Right forelimb (tissue), 1 donor: Measurements from ENCODE around the gene DDX10.
"Not testable (repeated sequence)": the region's sequence is repeated elsewhere in the genome, so short reads cannot be mapped to it uniquely, and the experiment has no call there.

Experiments
- DNase-seq: peaks from one replicate; pipeline ENCODE4 v3.0.0-alpha.2; 2018

DDX10 gene

DNA sequence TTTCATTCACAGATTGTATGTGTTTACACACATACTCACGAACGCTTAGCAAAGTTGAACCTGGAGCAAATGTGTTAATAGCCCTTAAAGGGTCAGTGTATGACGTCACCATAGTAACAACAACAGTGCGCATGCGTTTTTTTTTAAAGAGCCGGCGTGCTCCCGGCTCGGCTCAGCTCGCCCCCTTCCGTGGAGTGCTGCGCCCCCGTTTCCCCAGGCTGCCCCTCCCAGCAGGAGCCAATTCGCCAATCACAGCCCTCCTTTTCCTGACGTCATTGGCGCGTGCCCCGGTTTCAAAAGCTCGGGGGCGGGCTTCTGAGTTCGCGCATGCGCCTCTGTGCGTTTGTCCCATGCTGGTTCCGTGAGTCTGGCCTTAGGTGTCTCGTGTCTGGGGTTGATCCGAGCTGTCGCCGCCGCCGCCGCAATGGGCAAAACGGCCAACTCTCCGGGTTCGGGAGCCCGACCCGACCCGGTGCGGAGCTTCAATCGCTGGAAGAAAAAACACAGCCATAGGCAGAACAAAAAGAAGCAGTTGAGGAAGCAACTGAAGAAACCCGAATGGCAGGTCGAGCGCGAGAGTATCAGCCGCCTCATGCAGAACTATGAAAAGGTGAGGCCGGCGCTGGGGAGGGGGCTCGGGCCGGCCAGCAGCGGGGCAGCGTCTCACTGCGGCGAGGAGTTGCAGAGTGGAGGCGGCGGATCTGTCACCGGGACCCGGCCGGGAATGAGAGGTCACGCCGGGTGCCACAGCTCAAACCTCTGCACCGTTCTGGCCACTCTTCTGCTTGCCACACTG, at the start of gene DDX10:
DDX10 (plus strand) TSS at position 340 of the 796 bp plus-strand sequence; CDS start at position 425, 85 bp downstream.
- DNase-seq = peak; percentile 100

DNA sequence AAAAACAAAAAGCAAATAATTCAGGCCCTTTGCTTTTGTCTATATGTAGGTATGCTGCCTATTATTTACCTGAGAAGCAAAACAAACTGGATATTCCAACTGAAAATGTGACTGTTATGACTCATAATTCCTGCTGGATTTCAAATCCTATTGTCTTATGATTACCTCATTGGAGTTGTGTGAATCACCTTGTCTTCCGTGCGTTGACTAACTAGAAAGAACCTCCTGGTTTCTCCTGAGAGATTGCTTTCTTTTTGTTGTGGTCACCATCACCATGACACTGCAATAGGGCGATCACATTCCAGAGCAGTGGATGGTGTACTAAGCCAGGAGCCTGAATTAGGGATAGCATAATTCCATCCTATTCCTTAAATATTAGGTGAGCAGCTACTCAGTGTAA, 48.3 kb upstream of the DDX10 start:
- no peak for DNase-seq

DNA sequence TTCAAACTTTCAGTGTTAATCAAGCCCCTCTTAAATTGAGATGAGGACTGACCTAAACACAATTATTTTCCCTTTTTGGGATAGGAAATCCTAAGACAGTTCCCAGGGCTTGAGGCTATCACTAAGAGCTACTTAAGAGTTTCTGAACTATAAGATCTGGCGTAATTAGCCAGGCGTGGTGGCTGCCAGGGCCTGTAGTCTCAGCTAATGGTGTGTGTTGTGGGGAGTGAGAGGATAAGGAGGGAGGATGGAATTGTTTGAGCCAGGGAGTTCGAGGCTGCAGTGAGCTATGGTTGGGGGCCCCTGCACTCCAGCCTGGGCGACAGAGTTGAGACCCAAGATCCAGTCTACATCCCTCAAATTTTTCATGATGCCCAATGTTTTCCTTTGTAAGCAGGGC, 47.8 kb upstream of the DDX10 start:
- DNase-seq = no peak

DNA sequence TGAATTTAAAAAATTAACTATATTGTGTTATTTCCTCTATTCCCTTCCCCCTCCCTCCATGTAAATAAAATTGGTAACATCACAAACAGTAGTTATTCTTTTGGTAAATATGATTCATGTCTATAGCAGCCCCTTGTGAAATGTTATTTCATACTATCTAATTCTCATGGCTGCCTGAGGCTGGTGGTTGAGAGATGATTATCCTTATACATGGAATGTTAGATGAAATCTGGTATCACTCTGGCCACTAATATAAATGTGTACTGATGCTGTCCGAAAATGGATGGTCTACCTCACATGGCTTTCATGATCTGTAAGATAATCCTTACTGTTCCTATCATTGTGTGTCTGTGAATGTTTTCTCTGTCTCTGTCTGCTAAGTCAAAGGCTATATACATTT, 46.3 kb upstream of the DDX10 start:
- DNase-seq = no peak

DNA sequence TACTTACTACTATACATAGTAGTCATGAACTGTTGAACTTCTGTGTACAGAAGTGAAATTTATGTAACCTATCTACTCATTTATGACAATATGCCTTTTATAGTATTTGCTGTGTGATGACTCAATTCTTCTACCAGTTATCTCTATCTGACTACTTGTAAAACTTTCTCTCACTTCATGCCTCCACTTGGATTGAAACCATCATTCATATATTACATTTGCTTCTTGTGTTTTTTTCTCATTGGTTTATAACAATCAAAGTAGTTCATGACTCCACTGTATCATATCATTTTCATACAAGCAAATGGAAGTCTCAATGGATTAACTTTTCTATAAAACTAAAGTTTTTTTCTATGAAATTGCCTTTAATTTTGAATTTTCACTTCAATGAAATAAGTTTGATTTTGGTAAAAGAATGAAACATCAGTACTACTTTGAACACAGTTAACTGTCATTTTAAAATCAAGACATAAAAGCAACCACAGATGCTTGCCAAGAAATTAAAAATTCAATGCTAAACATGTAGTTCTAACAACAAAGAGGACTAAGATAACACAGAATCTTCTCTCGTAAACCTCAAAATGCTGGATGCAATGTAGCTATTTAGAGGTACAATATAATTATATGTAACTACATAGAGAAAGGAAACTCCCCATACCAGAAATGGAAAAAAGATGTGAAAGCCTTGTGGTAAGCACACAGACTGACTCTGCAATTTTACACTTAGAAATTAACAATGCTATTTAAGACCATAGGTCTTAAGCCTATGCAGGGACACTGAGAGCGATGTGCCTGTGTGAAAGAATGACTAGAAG, 43.7 kb upstream of the DDX10 start:
- no peak for DNase-seq

DNA sequence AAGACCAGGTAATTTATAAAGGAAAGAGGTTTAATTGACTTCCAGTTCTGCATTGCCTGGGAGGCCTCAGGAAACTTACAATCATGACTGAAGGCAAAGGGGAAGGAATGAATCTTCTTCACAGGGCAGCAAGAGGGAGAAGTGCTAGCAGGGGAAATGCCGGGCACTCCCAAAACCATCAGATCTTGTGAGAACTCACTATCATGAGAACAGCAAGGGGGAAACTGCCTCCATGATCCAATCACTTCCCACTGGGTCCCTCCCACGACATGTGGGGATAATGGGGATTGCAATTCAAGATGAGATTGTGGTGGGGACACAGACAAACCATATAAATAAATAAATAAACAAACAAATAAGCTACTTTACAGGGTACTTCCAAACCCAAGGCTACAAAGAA, 42.5 kb upstream of the DDX10 start:
- no peak for DNase-seq

DNA sequence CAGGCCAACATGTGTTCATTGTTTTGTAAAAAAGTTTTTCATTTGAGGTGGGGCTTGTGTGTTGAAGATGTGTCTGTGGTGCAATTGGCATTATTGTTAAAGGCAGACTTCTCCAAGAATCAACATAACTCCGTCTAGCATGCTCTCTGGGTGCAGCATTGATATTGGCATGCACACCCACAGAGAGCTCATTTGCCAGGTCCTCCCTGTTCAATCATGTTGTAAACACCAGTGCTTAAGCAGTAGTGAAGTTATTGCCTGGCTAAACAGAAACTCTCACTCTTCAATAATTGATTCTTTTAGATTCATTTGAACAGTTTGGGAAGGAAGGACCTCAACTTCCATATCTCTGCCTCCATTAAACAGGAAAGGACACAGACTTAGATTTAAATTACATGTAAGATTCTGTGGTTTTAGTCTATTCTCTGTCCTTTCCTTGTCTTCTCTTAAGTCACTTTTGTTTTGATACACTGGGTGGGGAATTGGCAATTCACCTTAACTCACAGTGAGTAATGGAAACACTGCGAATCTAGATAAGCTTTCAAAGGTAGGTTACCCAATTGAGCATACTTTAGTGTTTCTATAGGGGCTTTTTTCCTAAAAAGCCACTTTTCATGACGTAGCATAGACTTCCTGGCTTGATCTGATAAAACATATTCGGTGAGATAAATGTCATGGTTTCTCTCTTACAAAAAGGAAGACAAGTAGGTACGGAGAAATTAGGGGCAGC, 40.5 kb upstream of the DDX10 start:
- no peak for DNase-seq

DNA sequence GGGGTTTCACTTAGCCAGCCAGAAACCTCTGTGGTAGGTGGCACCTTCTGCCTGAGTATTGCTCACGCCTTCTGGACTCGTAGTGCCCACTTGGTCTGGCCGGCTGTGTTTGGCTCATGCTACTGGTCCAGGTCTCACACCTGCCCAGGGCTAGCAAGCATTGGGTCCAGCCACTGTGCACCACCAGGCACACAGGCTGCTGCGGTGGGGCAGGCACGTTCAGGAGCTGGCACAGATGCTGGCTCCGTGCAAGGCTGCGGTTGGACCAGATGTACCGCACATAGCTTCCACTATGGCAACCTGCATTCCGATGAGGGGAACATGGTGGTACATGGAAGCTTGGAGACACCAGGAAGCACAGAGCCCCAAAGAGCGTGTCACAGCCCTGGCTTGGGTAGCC, 36.5 kb upstream of the DDX10 start:
- DNase-seq = no peak

DNA sequence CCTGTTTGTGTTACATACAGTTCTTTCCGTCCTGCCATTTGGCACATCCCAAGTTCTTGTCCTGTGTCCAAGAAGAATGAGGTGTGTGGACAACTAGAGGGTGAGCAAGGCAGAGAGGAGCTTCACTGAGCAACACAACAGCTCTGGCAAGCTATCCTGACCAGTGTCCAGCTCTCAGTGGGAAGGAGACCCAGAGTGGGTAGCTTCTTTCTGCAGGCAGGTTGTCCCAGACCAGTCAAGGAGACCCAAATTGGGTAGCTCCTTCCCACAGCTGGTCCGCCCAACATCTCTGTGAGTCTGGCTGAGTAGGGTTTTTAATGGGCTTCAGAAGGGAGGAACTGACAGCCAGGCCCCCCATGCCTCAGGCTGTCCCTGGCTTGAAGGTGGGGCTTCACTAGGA, 36.1 kb upstream of the DDX10 start:
- DNase-seq = no peak

DNA sequence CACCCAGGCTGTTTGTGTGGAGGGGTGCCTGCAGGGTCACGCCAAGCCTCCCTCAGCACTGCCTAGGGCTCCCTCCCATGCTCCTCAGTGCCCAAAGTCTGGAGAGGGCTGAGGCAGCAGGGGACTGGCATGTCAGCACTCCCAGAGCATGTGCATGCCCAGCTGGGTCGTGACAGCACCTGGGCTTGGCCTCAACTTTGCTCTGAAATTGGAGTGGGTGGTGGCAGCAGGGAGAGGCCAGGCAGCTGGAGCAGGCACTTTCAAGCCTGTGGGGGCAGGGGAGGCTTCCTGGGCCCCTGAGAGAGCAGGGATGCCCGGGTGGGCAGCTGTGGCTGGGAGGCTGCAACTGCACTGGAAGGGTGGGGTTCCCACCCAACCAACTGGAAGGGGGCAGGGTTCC, 35.6 kb upstream of the DDX10 start:
- DNase-seq = no peak

DNA sequence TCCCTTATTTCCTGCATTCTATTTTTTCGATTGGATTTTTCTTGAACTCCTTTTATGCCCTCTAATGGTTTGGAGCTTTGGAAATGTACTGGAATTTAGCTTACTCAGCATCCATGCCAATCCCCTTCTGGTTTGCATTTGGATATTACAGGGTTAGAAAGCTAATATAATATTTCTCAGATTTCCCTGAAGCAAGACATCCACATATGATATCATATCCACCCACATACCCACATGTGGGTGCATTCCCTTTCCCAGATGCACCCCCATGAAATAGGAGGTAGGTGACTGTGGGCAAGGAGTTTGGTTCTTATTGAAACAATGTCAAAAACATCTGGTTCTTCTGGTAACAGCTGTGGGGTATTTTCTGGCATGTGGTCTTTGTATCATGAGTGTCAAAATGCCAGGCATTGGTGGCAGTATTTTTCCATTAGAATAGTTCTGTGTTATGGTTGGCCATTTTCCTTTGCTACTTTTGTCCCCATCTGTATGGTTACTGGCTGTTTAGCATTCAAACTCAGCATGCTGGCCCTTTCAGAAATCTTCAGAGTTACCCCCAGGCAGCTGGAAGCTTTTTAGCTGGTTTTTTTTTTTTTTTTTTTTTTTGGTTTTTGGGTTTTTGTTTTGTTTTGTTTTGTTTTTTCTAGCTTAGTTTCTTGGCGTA, 32.7 kb upstream of the DDX10 start:
- DNase-seq = no peak

DNA sequence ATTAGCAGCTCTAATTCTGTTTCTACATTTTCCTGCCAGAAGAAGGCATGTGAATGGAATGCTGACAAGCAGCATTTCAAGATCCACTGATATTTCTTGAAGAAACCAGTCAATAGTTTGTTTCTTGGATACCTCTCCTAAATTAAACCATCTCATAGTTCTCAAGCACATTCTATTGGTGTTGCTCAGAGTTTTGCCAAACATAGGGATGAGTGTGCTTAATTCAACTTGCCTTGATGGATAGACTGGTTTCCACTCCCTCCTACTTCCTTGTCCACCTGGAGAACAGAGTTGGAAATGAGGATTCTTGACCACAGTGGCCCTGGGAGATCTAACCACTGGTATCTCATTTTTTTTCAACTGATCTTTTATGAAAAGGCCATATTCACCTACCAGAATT, 29.8 kb upstream of the DDX10 start:
- DNase-seq = no peak

DNA sequence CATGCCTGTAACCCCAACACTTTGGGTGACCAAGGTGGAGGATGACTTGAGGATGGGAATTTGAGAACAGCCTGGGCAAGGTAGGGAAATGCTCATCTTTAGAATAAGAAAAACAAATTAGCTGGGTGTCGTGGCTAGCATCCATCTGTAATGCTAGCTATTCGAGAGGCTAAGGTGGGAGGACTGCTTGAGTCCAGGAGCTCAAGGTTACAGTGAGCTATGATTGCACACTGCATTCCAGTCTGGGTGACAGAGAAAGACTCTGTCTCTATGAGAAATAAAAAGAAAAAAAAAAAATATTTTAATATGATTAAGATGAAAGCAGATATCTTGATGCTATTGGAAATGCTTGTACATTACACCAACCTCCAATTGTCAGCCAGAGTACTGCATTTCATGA, 28.6 kb upstream of the DDX10 start:
- DNase-seq = no peak

DNA sequence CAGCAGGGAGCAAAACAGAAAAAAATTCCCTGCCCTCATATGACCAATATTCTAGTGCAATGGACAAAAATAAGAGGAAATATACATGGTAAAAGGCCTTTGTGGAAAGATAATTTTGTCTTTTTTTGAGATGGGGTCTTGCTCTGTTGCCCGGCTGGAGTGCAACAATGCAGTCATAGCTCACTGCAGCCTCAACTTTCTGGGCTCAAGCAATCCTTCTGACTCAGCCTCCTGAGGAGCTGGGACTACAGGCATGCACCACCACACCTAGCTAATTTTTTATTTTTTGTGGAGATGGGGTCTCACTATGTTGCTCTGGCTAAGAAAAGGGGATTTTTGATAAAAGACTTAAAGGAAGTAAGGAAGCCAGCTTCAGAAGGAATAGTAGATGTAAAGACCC, 25.7 kb upstream of the DDX10 start:
- DNase-seq = no peak

DNA sequence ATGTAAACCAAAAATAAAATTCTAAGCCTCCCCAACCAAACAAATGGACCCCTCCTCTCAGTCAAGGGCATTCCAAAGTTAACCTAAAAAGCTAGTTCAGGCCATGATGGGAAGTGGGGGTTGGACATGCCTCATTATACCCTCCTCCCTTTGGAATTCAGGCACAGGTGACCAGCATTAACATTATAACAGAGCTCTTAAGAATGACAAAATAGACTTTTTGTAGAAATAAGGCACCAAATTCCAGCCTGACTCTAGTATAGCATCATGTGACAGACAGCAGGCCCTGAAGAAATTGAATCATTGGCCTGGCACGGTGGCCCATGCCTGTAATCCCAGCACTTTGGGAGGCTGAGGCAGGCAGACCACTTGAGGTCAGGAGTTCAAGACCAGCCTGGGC, 23.1 kb upstream of the DDX10 start:
- DNase-seq = not testable (repeated sequence)

DNA sequence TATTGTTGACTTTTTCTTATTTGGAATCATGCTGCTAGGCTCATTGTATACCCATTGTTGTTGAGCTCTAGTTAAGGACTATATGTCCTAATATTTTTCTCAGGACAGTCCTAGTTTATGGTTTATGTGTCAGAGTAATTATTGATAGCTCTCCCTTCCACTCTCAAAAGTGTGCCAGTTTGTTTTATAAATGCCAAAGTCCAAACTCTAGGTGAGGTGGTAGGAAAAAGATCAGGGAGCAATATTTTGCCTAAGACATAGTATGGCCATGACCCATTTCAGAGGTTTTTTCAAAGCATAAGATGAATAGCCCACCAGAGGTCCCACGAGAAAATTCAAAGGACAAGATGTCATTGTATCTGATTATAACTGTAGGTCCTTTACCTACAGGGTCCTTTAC, 20.9 kb upstream of the DDX10 start:
- DNase-seq = no peak

DNA sequence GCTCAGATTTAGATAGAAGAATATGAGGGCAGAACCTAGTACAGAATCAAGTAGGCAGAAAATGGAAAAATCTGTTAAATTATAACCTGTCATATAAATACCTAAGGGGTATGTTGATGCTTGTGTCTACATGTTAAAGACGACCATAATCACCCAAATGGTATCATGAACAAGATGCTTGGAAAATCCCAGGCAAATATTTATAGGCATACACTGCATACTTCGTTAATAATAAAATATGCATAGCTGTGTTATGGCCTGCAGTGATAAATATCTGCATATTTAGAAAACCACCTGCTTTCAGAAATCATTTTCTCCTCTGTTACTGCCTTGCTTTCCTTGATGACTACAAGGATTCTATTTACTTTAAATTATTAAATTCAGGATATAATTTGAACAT, 18.9 kb upstream of the DDX10 start:
- no peak for DNase-seq

DNA sequence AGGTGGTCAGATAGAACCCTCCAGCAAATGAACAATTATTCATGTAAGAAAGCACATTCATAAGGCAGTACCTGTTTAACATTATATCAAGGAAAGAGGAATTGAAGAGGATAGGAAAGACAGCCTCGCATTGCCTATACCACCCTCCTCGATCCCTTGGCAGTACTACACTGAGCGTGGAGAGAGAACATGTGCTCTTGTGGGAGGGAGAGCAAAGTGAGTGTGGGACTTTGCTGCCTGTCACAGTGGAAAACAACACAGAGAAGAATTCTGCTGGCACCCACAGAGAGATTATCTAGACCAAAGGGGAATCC, 17.5 kb upstream of the DDX10 start:
- DNase-seq = no peak

DNA sequence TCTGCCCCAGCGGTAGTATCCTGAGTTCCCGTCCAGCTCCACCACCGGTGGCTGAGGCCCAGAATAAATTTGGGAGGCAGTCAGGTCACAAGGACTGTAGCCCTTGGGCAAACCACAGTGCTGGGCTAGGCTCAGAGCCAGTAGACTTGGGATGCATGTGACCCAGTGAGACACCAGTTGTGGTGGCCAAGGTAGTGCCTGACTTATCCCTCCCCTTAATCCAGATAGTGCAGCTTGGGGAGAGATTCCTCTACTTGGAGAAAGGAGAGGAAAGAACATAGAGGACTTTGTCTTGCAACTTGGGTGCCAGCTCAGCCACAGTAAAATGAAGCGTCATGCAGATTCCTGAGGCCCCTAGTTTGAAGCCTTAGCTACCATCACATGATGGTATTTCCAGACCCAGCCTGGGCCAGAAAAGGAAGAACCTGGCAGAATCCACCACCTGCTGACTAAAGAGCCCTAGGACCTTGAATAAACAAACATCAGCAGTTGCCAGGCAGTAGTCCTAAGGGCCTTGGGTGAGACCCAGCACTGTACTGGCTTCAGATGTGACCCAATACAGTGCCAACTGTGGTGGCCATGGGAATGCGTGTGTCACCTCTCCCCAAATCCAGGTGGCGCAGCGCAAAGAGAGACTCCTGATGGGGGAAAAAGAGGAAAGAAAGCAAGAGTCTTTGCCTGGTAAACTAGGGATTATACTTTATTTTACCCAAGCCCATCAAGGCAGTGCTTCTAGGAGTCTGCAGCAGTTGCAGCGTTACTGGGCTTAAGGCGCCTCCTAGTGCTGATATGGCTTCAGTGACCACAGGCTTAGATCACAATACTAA, 17.0 kb upstream of the DDX10 start:
- DNase-seq = peak; percentile 75

DNA sequence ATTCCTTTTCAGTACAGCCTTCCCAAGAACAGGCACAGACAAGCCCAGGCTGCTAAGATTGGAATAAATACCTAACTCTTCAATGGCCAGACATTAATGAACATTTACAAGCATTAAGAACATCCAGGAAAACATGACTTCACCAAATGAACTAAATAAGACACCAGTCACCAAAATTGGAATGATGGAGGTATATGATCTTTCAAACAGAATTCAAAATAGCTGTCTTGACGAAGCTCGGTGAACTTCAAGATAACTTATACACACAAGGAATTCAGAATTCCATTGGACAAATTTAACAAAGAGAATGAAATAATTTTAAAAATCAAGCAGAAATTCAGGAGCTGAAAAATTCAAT, 16.4 kb upstream of the DDX10 start:
- no peak for DNase-seq

DNA sequence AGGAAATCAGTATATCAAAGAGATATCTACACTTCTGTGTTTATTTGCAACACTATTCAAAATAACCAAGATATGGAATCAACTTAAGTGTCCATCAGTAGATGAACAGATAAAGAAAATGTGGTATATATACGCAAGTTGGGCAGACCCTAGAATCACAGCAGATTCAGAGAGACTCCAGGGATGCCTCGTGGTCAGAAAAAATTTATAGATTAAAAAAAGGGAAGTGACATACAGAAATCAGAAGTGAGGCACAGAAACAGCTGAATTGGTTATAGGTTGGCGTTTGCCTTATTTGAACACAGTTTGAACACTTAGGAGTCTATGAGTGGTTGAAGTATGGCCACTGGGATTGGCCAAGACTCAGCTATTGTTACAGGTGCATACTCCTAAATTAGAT, 10.8 kb upstream of the DDX10 start:
- not testable (repeated sequence) for DNase-seq

DNA sequence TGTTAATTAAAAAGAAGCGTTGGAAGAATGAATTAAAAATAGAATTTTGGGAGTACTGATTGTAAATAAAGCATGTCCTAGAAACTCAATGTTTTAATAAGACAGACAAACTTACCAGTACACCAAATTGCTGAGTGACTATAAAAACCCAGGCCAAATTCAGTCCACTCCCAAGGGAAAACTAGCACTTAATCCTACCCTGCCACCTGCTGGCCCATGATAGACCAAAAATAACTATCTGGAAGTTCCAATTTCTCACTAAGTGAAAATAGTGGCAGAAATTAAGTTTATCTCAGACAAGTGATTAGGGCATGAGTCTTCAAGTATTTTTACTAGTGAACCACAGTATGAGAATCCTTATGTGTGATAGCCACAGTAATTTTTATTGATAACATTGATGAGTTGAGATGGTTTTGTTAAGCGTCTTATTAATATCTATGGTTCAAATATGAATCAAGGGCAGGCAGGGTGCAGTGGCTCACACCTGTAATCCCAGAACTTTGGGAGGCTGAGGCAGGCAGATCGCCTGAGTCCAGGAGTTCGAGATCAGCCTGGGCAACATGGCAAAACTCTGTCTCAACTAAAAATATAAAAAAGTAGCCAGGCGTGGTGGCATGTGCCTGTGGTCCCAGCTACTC, 9.8 kb upstream of the DDX10 start:
- no peak for DNase-seq
